HG02970 (cell line): ENCODE measurements around the gene IQCB1.
"Not testable (repeated sequence)": the region's sequence is repeated elsewhere in the genome, so short reads cannot be mapped to it uniquely, and the experiment has no call there.

Experiments used
- ATAC-seq: cut with Tn5 transposase; IDR thresholded peaks from one replicate; pipeline ENCODE4 v1.9.1; 2021; ENCODE audit warnings: mild to moderate bottlenecking, moderate library complexity, moderate number of reproducible peaks; ENCODE audit not compliant: unreplicated experiment, low FRiP score

The IQCB1 gene

GRCh38 chr3:121750087-121750415 is 84.8 kb downstream of the IQCB1 start:
- no peak for ATAC-seq

DNA sequence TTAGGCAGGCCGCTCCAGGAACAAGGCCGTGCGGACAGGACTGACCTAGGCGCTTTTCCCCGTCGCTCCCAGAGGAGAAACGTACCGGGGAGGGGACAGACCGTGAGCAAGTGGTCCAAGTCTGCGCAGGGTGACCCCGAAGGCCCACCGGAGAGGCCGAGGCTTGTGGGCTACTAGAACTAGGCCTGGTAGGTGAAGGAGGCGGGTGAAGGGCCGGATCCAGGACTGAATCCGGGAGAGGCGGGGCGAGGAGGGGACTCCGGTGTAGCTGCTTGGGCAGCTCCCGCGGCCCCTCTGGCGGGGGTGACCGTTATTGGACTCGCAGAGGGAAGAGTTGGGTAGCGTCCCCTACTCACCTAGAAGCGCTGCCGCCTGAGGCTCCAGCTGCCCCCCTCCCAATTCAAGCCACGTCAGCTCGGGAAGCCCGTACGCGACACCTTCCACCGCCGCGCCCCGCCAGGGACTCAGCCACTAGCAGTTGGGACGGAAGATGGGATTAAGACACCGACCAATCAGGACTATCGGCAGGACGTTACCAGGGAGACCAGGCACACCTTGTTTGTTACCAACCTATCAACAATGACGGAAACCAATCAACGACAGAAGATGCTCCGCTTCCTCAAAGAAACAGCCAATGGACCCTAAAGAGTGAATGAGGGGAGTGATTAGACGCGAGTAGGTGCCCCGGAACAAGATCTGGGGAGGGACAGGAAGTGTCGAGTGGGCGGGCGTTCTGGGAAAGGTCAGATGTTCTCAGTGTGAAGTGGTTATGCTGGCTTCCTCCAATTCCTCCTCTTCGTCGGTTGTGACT is 85.4 kb downstream of the IQCB1 start, which contains the start of gene GOLGB1:
GOLGB1 (minus strand) TSS at position 466 of the 811 bp plus-strand sequence. CDS start 18,770 bp downstream, outside the sequence.
- ATAC-seq, result peak; percentile 95

GRCh38 chr3:121748680-121749275 is 86.1 kb downstream of the IQCB1 start:
- ATAC-seq, result no peak

- ATAC-seq, result no peak
Observed at GRCh38 chr3:121747976-121748375, 86.9 kb downstream of the IQCB1 start.

GRCh38 chr3:121743106-121743505 is 91.8 kb downstream of the IQCB1 start:
- ATAC-seq, result not testable (repeated sequence)

- no peak for ATAC-seq
Observed at GRCh38 chr3:121740896-121741295, 94.0 kb downstream of the IQCB1 start.

GRCh38 chr3:121739902-121740301 is 95.0 kb downstream of the IQCB1 start:
- no peak for ATAC-seq

DNA sequence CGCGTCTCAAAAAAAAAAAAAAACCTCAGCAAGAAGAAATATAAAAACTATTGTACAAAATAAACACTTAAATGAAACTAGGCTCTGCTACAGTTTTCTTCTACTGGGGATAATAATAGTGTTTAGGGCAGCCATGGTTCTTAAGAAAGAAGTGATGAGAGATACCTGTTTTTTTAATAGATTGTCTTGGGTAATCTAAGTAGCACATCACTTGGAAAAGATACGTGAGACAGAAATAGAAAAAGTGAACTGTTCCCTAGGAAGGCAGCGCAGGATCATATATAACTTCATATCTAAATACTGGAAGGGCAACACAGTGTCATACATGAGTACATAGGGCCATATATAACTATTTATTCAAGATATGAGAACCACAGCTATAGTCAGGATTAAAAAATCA is 97.2 kb downstream of the IQCB1 start:
- no peak for ATAC-seq

GRCh38 chr3:121736112-121736511 is 98.7 kb downstream of the IQCB1 start:
- no peak for ATAC-seq

DNA sequence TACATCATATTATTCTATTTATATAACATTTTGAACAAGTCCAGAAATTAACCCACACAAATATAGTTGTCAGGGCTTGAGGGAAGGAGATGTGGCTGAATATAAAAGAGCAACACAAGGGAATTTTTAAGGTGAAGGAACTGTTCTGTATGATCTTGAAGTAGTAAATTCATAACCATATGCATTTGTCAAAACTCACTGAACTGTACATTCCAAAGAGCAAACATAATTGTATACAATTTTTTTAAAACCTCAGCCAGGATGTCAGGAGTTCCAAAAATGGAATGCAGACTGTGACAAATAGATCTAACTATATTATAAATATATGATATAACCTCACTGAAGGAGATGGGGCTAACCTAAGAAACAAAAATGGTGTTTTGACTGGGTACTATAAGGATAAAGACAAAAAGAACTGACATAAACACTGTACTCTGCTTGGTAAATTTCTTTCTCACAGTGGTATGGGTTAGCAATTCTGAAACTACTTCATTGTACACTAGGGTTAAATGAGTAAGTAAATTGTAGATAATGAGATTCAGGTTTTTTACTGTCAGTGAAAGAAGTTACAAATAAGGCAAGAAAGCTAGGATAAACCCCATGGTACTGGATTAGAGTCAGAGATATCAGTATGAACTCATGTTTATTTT is 99.7 kb downstream of the IQCB1 start:
- ATAC-seq, result no peak

GRCh38 chr3:121730940-121731687 is 103.7 kb downstream of the IQCB1 start:
- ATAC-seq, result no peak

- ATAC-seq, result no peak
Observed at GRCh38 chr3:121724130-121724529, 110.7 kb downstream of the IQCB1 start.

- no peak for ATAC-seq
Observed at GRCh38 chr3:121723485-121723884, 111.4 kb downstream of the IQCB1 start.

DNA sequence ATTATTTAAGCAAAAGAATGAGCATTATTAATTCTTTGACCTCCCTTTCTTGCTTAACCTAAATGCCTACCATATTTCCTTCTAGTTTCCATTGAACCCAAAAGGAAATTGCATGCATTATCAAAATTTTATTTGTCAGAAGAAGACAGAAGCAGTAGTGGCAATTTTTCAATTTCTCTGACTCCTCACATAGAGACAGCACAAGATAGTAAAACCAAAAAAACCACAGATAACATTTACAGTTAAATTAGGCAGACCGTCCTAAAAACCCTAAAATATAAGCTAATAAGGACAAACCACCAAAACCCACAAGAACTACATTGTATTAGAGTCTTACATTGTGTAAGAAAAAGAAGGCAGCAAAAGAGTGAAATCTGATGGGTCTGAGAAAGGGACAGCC is 112.4 kb downstream of the IQCB1 start:
- no peak for ATAC-seq

- no peak for ATAC-seq
Observed at GRCh38 chr3:121720163-121720562, 114.7 kb downstream of the IQCB1 start.
